Measurements from ENCODE around the gene SPO11. TPM values are rescaled to one million over a fixed set of nuclear protein-coding genes. Genes with fewer than 3 reads are reported as not detected.
A peak's percentile ranks its signal among the peaks of the same experiment; 100 is the strongest.

SPO11 gene
- total and polyA plus RNA-seq, 2 of the 13 experiments (the other 11 are each of a cell fraction or from before 2014, with no cell fraction given) = not detected

DNA sequence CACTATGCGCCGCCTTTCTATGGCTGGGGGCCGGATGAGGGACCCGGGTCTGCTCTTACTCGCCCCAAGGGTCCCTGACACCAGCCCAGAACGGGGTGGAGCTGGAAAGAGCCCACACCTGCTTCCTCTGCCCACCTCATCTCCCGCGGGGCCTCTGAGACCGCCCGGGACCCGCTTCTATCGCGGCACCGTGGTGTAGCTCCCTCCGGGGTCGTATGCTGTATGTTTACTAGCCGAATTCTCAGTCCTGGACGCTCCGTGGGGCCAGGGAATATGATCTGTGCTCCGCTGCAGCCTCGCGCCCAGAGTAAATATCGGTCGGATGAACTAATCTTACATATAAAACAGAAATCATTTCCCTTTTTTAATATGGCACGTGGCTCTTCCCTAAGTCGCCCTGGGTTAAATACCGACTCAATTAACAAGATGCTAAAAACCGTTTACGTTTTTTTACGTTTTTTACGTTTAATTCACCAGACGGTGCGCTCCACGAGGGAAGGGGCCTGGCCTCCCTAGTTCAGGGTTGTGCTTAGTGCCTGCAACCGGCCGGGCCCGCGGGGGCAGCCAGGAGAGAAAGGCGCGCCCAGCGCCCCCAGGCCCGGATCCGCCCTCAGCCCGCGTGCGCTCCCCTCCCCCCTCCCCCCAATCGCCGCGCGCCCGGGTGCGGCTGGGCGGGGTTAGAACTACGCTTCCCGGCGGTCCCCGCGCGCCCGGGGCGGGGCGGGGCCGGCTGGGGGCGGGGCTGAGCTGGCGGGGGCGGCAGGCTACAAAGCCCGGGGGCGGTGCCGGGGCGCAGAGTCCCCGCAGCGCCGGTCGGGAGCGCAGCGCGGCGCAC lies 61.2 kb downstream of the SPO11 start, which contains the start of gene RBM38 (continued):
- TF ChIP-seq, protein P1, sequence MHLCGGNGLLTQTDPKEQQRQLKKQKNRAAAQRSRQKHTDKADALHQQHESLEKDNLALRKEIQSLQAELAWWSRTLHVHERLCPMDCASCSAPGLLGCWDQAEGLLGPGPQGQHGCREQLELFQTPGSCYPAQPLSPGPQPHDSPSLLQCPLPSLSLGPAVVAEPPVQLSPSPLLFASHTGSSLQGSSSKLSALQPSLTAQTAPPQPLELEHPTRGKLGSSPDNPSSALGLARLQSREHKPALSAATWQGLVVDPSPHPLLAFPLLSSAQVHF (CRISPR knock-in tag; IDR thresholded peaks at IDR 0.05) = no peak
- TF ChIP-seq, protein P2, sequence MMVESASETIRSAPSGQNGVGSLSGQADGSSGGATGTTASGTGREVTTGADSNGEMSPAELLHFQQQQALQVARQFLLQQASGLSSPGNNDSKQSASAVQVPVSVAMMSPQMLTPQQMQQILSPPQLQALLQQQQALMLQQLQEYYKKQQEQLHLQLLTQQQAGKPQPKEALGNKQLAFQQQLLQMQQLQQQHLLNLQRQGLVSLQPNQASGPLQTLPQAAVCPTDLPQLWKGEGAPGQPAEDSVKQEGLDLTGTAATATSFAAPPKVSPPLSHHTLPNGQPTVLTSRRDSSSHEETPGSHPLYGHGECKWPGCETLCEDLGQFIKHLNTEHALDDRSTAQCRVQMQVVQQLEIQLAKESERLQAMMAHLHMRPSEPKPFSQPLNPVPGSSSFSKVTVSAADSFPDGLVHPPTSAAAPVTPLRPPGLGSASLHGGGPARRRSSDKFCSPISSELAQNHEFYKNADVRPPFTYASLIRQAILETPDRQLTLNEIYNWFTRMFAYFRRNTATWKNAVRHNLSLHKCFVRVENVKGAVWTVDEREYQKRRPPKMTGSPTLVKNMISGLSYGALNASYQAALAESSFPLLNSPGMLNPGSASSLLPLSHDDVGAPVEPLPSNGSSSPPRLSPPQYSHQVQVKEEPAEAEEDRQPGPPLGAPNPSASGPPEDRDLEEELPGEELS (CRISPR knock-in tag; IDR thresholded peaks at IDR 0.05) = no peak; the same call in 1 of the 2 replicates
- TF ChIP-seq ZNF510 (CRISPR knock-in tag; IDR thresholded peaks at IDR 0.05; ENCODE audit: low read depth) (no peak), ZNF350 (CRISPR knock-in tag; IDR thresholded peaks at IDR 0.05; ENCODE audit: borderline replicate concordance, low read depth) (0 out of 2 replicates have a peak, but pooled peaks have one; percentile 26), FLYWCH1 (CRISPR knock-in tag; IDR thresholded peaks at IDR 0.05) (no peak), SP1 (IDR thresholded peaks at IDR 0.05) (no peak), SP1 (CRISPR knock-in tag; IDR thresholded peaks at IDR 0.05) (peak; percentile 78), ATF5 (CRISPR knock-in tag; IDR thresholded peaks at IDR 0.05; ENCODE audit: low read depth) (no peak), ZBTB38 (CRISPR knock-in tag; IDR thresholded peaks at IDR 0.05) (peak; percentile 100), NFATC3 (CRISPR knock-in tag; IDR thresholded peaks at IDR 0.05) (0 out of 2 replicates have a peak, but pooled peaks have one; percentile 30), YY1 (IDR thresholded peaks at IDR 0.05; ENCODE audit: insufficient read depth, insufficient replicate concordance, low read depth, low read length) (peak; percentile 30), SP140L (CRISPR knock-in tag; IDR thresholded peaks at IDR 0.05; ENCODE audit: borderline replicate concordance) (no peak), ZBTB37 (CRISPR knock-in tag; IDR thresholded peaks at IDR 0.05) (no peak), ZNF792 (CRISPR knock-in tag; IDR thresholded peaks at IDR 0.05) (no peak), RAD51 (IDR thresholded peaks at IDR 0.05; ENCODE audit: borderline replicate concordance) (no peak), ZNF530 (CRISPR knock-in tag; IDR thresholded peaks at IDR 0.05; ENCODE audit: low read depth) (no peak), HCFC1 (IDR thresholded peaks at IDR 0.05; ENCODE audit: low read depth, low read length) (peak; percentile 71), ZNF780A (CRISPR knock-in tag; IDR thresholded peaks at IDR 0.05) (no peak), ZNF431 (CRISPR knock-in tag; IDR thresholded peaks at IDR 0.05; ENCODE audit: borderline replicate concordance, low read depth) (no peak)
- TF ChIP-seq, protein P3, sequence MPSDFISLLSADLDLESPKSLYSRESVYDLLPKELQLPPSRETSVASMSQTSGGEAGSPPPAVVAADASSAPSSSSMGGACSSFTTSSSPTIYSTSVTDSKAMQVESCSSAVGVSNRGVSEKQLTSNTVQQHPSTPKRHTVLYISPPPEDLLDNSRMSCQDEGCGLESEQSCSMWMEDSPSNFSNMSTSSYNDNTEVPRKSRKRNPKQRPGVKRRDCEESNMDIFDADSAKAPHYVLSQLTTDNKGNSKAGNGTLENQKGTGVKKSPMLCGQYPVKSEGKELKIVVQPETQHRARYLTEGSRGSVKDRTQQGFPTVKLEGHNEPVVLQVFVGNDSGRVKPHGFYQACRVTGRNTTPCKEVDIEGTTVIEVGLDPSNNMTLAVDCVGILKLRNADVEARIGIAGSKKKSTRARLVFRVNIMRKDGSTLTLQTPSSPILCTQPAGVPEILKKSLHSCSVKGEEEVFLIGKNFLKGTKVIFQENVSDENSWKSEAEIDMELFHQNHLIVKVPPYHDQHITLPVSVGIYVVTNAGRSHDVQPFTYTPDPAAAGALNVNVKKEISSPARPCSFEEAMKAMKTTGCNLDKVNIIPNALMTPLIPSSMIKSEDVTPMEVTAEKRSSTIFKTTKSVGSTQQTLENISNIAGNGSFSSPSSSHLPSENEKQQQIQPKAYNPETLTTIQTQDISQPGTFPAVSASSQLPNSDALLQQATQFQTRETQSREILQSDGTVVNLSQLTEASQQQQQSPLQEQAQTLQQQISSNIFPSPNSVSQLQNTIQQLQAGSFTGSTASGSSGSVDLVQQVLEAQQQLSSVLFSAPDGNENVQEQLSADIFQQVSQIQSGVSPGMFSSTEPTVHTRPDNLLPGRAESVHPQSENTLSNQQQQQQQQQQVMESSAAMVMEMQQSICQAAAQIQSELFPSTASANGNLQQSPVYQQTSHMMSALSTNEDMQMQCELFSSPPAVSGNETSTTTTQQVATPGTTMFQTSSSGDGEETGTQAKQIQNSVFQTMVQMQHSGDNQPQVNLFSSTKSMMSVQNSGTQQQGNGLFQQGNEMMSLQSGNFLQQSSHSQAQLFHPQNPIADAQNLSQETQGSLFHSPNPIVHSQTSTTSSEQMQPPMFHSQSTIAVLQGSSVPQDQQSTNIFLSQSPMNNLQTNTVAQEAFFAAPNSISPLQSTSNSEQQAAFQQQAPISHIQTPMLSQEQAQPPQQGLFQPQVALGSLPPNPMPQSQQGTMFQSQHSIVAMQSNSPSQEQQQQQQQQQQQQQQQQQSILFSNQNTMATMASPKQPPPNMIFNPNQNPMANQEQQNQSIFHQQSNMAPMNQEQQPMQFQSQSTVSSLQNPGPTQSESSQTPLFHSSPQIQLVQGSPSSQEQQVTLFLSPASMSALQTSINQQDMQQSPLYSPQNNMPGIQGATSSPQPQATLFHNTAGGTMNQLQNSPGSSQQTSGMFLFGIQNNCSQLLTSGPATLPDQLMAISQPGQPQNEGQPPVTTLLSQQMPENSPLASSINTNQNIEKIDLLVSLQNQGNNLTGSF (CRISPR knock-in tag; IDR thresholded peaks at IDR 0.05) = no peak
